Mesenchymal stem cell (in vitro differentiated cells and primary cell): Measurements from ENCODE around the gene SOX9.

ENCODE experiments used
- DNase-seq: peaks from one replicate; pipeline ENCODE4 v3.0.0-alpha.2; 2013
- H2AFZ ChIP-seq: one replicate; pipeline ENCODE4 v1.6.1; 2013; ENCODE audit warnings: low read depth, mild to moderate bottlenecking, control low read depth, inconsistent platforms, low read length, moderate library complexity
- H2AK5ac ChIP-seq: 2 replicates; pipeline ENCODE4 v1.6.1; 2013; ENCODE audit warnings: low read length, moderate library complexity, mild to moderate bottlenecking, inconsistent platforms; ENCODE audit not compliant: severe bottlenecking
- H2BK120ac ChIP-seq: one replicate; pipeline ENCODE4 v1.6.1; 2013; ENCODE audit warnings: low read depth, mild to moderate bottlenecking, inconsistent platforms, low read length, moderate library complexity
- H2BK12ac ChIP-seq, 2 experiments: one replicate each; pipeline ENCODE4 v1.6.1; 2013; ENCODE audit warnings: inconsistent platforms in 2 of 2, low read length in 2 of 2, mild to moderate bottlenecking in 2 of 2, moderate library complexity in 2 of 2, control low read depth in 1 of 2
- H2BK15ac ChIP-seq: one replicate; pipeline ENCODE4 v1.6.1; 2013; ENCODE audit warnings: mild to moderate bottlenecking, low read depth, inconsistent platforms; ENCODE audit not compliant: poor library complexity, severe bottlenecking
- H2BK5ac ChIP-seq: 2 replicates; pipeline ENCODE4 v1.6.1; 2013; ENCODE audit warnings: low read depth, mild to moderate bottlenecking, low read length, control low read depth, inconsistent platforms; ENCODE audit not compliant: poor library complexity, severe bottlenecking
- H3K14ac ChIP-seq, 2 experiments: one replicate each; pipeline ENCODE4 v1.6.1; 2013; ENCODE audit warnings: inconsistent platforms in 2 of 2, low read length in 2 of 2, control low read depth in 1 of 2, mild to moderate bottlenecking in 1 of 2, moderate library complexity in 1 of 2
- H3K18ac ChIP-seq, 2 experiments: one replicate each; pipeline ENCODE4 v1.6.1; 2013; ENCODE audit warnings: inconsistent platforms in 2 of 2, low read length in 2 of 2, control low read depth in 1 of 2, low read depth in 1 of 2, mild to moderate bottlenecking in 1 of 2
- H3K23ac ChIP-seq, 2 experiments: one replicate each; pipeline ENCODE4 v1.6.1; 2013; ENCODE audit warnings: inconsistent platforms in 2 of 2, low read length in 2 of 2, mild to moderate bottlenecking in 2 of 2, moderate library complexity in 2 of 2, control low read depth in 1 of 2
- H3K27ac ChIP-seq: 2 replicates; pipeline ENCODE4 v1.5.1; 2013; ENCODE audit warnings: mild to moderate bottlenecking, moderate library complexity, low read length, control low read depth, inconsistent platforms; ENCODE audit not compliant: poor library complexity, severe bottlenecking
- H3K27me3 ChIP-seq, 2 experiments: 2 replicates each; pipeline versions ENCODE4 v1.6.1 to v1.7.0; 2013; ENCODE audit warnings: low read length in 2 of 2, mild to moderate bottlenecking in 2 of 2, moderate library complexity in 2 of 2, control low read depth in 1 of 2, inconsistent platforms in 1 of 2; ENCODE audit not compliant: control insufficient read depth in 1 of 2, insufficient read depth in 1 of 2
- H3K36me3 ChIP-seq, 2 experiments: 2 replicates each; pipeline versions ENCODE4 v1.6.1 to v1.7.0; 2013; ENCODE audit warnings: low read length in 2 of 2, control low read depth in 1 of 2, inconsistent platforms in 1 of 2, low read depth in 1 of 2, mild to moderate bottlenecking in 1 of 2; ENCODE audit not compliant: insufficient read depth in 2 of 2, control insufficient read depth in 1 of 2
- H3K4ac ChIP-seq, 2 experiments: one replicate each; pipeline ENCODE4 v1.6.1; 2013; ENCODE audit warnings: inconsistent platforms in 2 of 2, low read length in 2 of 2, mild to moderate bottlenecking in 2 of 2, moderate library complexity in 2 of 2, control low read depth in 1 of 2, low read depth in 1 of 2
- H3K4me1 ChIP-seq: 2 replicates; pipeline ENCODE4 v1.6.1; 2013; ENCODE audit warnings: low read depth, low read length, control low read depth; ENCODE audit not compliant: control insufficient read depth, insufficient read depth
- H3K4me2 ChIP-seq: 2 replicates; pipeline ENCODE4 v1.6.1; 2013; ENCODE audit warnings: low read length, mild to moderate bottlenecking, inconsistent platforms; ENCODE audit not compliant: poor library complexity, severe bottlenecking
- H3K4me3 ChIP-seq, 2 experiments: 2 replicates each; pipeline versions ENCODE4 v1.5.1 to v1.7.0; 2013; ENCODE audit warnings: low read length in 2 of 2, mild to moderate bottlenecking in 2 of 2, control low read depth in 1 of 2, low read depth in 1 of 2; ENCODE audit not compliant: insufficient read depth in 1 of 2
- H3K79me1 ChIP-seq: replicated peaks from 2 replicates; pipeline ENCODE4 v1.6.1; 2013; ENCODE audit warnings: mild to moderate bottlenecking, control low read depth, low read length, inconsistent platforms; ENCODE audit not compliant: poor library complexity, severe bottlenecking
- H3K9ac ChIP-seq: 2 replicates; pipeline ENCODE4 v1.7.0; 2013; ENCODE audit warnings: mild to moderate bottlenecking, low read length, moderate library complexity
- H3K9me3 ChIP-seq: 2 replicates; pipeline ENCODE4 v1.7.0; 2013; ENCODE audit warnings: mild to moderate bottlenecking, low read length; ENCODE audit not compliant: control insufficient read depth
- H4K8ac ChIP-seq: one replicate; pipeline ENCODE4 v1.6.1; 2013; ENCODE audit warnings: inconsistent platforms, mild to moderate bottlenecking, low read length, moderate library complexity
- H4K91ac ChIP-seq: one replicate; pipeline ENCODE4 v1.6.1; 2013; ENCODE audit warnings: mild to moderate bottlenecking, low read length, inconsistent platforms
- WGBS: methylation state at CpG from one replicate; pipeline ENCODE4 v1.1.7; 2013; ENCODE audit warnings: mixed read lengths; 5-methylcytosine and 5-hydroxymethylcytosine counted together

SOX9 gene

GRCh38 chr17:72102366-72102765 is 18.5 kb upstream of the SOX9 start:
- Histone ChIP-seq H2BK15ac (no peak overlapping the region), H3K27ac (no peak overlapping the region), H2AK5ac (no peak overlapping the region), H4K91ac (no peak overlapping the region), H3K36me3 (no peaks in the 10 kb centered on the region), H3K18ac (no peak overlapping the region), H3K9ac (no peak overlapping the region), H3K79me1 (no peaks in the 10 kb centered on the region), H4K8ac (no peak overlapping the region), H3K23ac (no peak overlapping the region), H3K4me1 (no peaks in the 10 kb centered on the region), H3K4ac (no peak overlapping the region), H3K14ac (no peak overlapping the region), H3K4me2 (no peak overlapping the region), H2AFZ (no peak overlapping the region), H2BK120ac (no peak overlapping the region), H2BK12ac (no peak overlapping the region), H2BK5ac (no peak overlapping the region), H3K4me3 (no peak overlapping the region), H3K9me3 (no peaks in the 10 kb centered on the region), H3K27me3 (peaks cover 5 to 13% of the 10 kb centered on the region in 2 experiments)
- no peak for DNase-seq
- 82% methylated on average over 1 of the region's 1 CpG for WGBS

- H4K8ac ChIP-seq: no peak overlapping the region
- H2BK12ac ChIP-seq: no peak overlapping the region
- H3K4me1 ChIP-seq: no peaks in the 10 kb centered on the region
- no peak overlapping the region for H3K18ac ChIP-seq
- H3K36me3 ChIP-seq: no peaks in the 10 kb centered on the region
- H4K91ac ChIP-seq: no peak overlapping the region
- no peak overlapping the region for H2BK5ac ChIP-seq
- WGBS: 92% methylated on average over 10 of the region's 11 CpGs
- H3K79me1 ChIP-seq: no peaks in the 10 kb centered on the region
- no peak overlapping the region for H3K14ac ChIP-seq
- H2AK5ac ChIP-seq: no peak overlapping the region
- no peak overlapping the region for H3K27ac ChIP-seq
- H3K27me3 ChIP-seq: peaks cover 6 to 16% of the 10 kb centered on the region in 2 experiments
- H3K9ac ChIP-seq: no peak overlapping the region
- H3K9me3 ChIP-seq: no peaks in the 10 kb centered on the region
- H3K4me2 ChIP-seq: no peak overlapping the region
- H2BK120ac ChIP-seq: no peak overlapping the region
- no peak overlapping the region for H3K4ac ChIP-seq
- no peak overlapping the region for H2AFZ ChIP-seq
- DNase-seq: no peak
- no peak overlapping the region for H3K23ac ChIP-seq
- no peak overlapping the region for H3K4me3 ChIP-seq
- no peak overlapping the region for H2BK15ac ChIP-seq
These were observed 16.5 kb upstream of the SOX9 start for GRCh38 chr17:72104164-72104862.

GRCh38 chr17:72104863-72105234 is 16.0 kb upstream of the SOX9 start:
- Histone ChIP-seq H2BK12ac (no peak overlapping the region), H3K4me1 (no peaks in the 10 kb centered on the region), H2BK5ac (no peak overlapping the region), H2AK5ac (no peak overlapping the region), H3K36me3 (no peaks in the 10 kb centered on the region), H3K9ac (no peak overlapping the region), H3K14ac (no peak overlapping the region), H3K4ac (no peak overlapping the region), H3K18ac (no peak overlapping the region), H2BK15ac (no peak overlapping the region), H3K9me3 (no peaks in the 10 kb centered on the region), H3K23ac (no peak overlapping the region), H3K4me2 (no peak overlapping the region), H3K27ac (no peak overlapping the region), H3K4me3 (no peak overlapping the region), H3K79me1 (no peaks in the 10 kb centered on the region), H4K8ac (no peak overlapping the region), H2AFZ (no peak overlapping the region), H2BK120ac (no peak overlapping the region), H4K91ac (no peak overlapping the region), H3K27me3 (peaks cover 6 to 19% of the 10 kb centered on the region in 2 experiments)
- WGBS: 73% methylated on average over 6 of the region's 6 CpGs
- no peak for DNase-seq

- Histone ChIP-seq H3K36me3 (no peaks in the 10 kb centered on the region), H2AK5ac (no peak overlapping the region), H3K23ac (no peak overlapping the region), H3K4me3 (no peak overlapping the region), H3K14ac (no peak overlapping the region), H3K4me1 (no peaks in the 10 kb centered on the region), H3K4me2 (no peak overlapping the region), H3K4ac (no peak overlapping the region), H2BK15ac (no peak overlapping the region), H4K91ac (no peak overlapping the region), H3K79me1 (no peaks in the 10 kb centered on the region), H3K27ac (no peak overlapping the region), H2BK5ac (no peak overlapping the region), H3K9ac (no peak overlapping the region), H2BK120ac (no peak overlapping the region), H3K27me3 (peaks cover 23 to 28% of the 10 kb centered on the region in 2 experiments), H3K9me3 (no peaks in the 10 kb centered on the region), H4K8ac (no peak overlapping the region), H3K18ac (no peak overlapping the region), H2AFZ (no peak overlapping the region), H2BK12ac (no peak overlapping the region)
- no peak for DNase-seq
- 64% methylated on average over 2 of the region's 5 CpGs for WGBS
These were observed 13.7 kb upstream of the SOX9 start for GRCh38 chr17:72107100-72107499.
